NOMO-1 treated with dmso at 0.1 percent for 144 hours (cell line): ENCODE data around the gene FANK1.

Experiments
- DNase-seq: peaks from one replicate; lab custom pipeline; 2025; ENCODE audit not compliant: unreplicated experiment; lab: John Stamatoyannopoulos, UW

Gene FANK1, protein sequence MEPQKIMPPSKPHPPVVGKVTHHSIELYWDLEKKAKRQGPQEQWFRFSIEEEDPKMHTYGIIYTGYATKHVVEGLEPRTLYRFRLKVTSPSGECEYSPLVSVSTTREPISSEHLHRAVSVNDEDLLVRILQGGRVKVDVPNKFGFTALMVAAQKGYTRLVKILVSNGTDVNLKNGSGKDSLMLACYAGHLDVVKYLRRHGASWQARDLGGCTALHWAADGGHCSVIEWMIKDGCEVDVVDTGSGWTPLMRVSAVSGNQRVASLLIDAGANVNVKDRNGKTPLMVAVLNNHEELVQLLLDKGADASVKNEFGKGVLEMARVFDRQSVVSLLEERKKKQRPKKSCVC

DNA sequence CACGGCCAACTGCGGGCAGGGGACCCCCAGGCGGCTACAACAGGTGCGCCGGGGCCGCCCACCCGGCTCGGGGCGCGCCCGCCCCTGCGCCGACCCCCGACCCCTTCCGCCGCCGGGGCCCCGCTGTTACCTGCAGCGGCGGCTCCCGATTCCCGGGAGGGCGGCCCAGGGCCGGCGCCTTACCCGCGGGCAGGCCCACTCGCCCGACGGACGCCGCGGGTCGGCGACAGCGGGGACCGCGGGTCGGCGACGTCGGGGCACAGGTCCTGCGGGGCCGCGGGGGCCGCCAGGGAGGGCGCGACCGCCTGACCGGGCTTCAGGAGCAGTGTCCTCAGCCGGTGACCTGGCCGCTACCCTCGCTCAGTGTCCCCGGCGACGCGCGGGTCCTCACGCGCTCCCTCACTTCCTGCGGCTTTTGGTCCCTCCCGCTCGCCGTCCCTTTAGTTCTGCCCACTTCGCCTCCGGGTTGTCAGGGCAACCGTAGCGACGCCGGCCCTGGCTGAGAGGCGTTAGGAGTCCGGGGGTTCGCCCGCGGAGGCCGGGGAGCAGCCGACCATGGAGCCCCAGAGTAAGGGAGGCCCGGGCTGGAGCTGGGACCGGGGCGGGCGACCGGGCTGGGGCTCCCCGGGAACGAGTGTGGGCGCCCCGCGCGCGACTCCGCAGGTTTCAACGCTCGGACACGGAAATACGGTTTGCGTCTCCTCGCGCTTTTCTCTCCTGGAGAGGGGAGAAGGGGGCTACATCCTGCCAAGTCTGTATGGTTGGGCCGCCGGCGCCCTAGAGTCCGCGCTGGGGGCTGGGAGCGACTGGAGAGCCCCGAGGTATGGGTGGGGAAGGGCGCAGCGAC, at the start of gene FANK1:
Gene FANK1, plus strand, starts transcription at position 477 of the 847 bp plus-strand sequence. Its CDS starts 79 bp downstream, at position 556.
- peak; percentile 51 for DNase-seq

DNA sequence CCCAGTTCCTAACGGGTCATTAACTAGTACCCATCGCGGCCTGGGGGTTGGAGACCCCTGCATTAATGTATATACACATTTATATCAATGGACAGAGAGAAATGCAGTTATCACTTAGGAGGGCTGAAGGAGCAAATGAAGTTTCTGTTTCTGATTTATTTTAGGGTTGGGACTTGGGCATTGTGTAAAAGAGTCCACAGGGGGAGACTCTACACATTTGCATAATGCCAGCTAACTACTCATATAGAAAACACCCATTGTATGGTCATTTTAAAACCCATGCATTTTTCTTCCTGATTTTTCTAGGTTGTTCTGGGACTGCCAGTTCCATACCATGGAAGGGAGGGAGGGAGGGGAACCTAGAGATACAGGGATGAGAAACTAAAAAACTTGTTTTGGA, 49.5 kb upstream of the FANK1 start:
- no peak for DNase-seq

DNA sequence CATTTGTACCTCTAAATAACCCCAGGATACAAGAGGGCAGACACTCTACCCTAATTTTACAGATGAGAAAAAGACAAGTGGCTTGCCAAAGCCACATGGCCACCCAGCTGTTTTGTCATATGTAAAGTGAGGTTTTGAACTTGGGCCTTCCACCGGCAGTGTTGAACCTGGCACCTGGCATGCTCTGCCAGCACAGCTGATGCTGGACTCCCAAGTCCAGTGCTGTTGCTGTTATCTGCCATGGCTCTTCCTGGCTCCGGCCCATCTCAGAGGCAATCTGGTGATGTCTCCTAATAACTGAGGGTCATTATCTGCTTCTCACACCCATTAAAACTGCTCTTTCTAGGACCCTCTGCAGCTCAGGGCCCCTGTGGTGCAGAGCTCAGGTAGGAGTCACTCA, 48.0 kb upstream of the FANK1 start:
- no peak for DNase-seq

DNA sequence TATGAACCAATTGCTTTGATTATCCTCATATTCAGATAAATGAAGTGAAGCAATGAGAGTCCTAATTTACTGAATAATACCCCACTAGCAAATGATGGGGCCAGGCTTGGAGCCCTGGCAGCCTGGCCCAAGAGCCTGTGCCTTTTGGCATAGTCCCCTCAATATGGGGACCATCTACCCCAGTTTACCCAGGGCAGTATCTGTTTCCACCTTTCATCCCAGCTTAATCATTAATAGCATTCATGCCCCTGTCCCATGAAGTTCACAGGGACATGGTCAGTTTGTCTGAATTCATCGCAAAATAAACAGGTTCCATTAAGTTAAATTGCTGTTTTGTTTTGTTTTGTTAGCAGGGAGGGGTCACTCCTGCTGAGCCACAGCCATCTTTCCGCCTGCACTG, 47.5 kb upstream of the FANK1 start:
- no peak for DNase-seq

DNA sequence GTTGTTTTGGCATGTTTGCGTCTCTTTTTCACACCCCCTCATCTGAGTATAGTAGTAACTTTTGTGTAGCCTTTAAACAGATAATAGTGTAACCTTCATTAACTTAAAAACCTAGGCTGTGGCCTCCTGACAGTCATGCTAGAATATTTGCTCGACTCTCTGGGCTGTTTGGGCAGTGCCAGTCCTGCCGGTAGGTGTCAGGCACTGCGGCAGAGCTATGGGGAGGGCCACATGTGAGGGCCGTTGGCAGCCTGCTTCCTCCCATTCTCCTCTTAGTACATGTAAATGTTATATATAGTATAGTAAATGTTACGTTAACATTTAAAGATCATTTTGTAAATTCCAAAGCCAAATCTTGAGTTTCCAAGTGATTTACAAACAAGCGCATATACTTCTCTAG, 46.9 kb upstream of the FANK1 start:
- no peak for DNase-seq

DNA sequence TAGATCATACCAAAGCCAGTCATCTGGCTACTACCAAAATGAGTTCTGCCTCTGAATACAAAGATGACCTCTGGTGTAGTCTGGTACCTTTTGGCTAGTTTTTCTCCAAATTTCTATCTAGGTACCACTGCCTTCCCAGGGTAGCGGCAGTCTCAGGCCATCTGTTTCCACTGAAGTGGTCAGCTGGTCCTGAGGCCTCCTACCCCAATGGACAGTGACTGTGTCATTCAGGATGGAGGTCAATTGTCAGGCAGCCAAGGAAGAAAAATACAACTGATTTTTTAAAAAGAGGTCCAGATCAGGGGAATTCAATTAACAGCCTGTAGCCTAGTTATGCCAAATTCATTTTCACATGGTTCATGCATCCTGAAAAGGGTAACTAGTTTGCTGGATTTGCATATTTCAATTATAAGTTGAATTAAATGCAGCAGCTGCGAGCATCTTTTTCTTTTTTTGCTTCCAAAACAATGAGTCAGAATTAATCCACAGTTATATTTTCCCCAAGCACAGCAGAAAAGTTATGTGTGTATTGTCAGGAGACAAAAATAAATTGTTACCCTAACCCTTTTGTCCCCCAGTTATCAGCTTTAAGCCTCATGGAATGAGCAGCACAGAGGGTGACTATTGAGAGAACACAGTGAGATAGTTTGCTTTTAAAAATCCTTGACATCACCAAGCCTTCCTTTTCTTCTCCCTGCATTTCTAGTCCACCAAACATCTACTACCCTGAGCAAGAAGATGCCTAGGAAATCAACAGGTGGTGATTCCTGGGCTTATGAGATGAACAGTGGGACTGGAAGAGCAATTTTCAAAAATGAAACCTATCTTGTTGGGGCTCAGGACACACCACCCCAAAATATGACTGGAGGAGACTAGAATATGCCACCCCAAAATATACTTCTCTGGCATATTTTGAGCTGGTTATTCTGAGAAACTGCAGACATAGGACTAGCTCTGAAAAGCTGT, 45.3 kb upstream of the FANK1 start:
- DNase-seq, result no peak

DNA sequence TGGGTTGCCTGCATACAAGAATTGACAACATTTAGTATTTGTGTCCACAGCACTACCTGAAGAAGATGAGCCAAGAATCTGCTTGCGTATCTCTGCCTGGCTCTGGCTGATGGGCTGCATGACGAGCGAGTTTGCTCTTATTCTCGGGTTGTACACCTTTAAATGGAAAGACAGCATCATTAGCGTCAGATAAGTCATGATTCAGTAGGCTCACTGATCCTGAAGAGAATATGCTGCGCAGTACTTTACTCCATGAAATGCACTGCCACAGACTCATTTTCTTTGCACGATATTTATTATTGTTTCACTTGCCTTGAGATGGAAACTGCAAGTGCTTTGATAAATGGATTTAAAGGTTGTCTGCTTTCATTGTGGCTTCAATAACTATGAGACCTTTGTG, 43.9 kb upstream of the FANK1 start:
- no peak for DNase-seq

DNA sequence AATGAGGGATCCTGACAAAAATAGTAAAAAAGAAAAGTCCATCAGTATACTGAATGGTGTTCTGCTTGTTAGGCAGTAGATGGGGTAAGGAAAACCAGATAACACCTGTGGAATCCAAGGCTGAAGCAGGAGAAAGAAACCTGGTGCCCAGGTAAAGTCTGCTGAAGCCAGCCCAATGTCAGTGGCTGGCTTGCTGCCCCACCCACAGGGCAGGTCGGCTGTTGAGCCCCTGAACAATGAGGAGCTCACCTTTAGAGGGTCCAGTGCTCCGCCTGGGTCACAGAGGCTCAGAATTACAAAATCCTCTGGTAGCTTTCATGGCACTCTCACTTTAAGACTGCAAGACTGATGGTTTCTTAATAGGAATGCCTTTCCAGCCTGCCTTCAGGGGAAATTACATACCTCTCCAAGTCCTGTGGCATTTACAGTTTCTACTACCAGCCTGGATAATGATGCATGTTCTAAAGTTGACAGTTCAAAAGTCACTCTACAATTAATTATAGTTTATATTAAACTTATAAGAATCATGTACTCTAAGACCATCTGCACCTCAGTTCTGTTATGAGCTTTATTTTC, 39.1 kb upstream of the FANK1 start:
- DNase-seq, result no peak

DNA sequence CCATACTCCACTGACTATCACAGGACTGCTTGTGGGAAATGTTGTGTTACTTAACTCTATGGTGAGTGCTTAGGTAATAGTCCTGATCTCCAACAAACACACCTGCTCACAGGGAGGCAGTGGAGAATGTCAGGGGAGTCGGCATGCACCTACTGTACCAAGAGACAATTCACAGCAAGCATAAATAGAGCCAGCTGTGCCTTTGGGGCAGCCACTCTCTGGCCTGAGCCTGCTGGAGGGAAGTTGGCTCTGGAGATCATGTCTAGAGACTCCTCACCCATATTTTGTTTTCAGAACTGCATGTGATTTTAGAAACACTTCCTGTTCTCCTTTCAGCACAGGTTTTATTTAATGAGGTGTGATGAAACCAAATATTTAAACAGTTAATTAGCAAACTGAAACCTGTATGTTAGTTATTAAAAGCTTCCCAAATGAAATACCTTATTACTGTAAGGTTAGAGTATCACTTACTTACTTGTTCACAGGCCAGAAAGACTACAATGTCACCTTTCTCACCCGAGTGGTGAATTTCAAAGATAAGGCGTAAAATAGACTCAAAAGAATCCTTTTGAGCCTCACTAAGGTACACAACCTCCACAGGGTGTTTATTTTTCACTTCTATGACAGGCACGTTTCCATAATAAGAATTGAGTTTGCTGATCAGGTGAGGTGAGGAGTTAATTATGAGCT, 37.1 kb upstream of the FANK1 start:
- DNase-seq, result no peak

DNA sequence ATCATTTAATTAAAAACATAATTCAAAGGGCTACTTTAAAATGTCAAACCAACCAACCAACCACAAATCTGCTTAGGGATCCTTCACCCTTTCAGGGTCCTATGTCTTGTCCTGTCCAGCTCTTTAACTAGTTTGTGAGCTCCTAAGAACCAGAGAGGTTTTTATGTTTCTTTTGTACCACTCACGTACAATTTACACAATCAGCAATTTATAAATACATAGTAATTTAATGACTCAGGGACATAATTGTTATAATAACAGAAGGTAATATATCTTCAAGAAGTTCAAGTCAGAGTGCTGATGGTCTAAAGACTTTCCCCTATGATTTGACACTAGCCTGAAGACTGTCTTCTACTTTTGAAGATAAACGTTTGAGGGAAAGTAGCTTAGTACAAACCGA, 31.2 kb upstream of the FANK1 start:
- DNase-seq, result no peak

DNA sequence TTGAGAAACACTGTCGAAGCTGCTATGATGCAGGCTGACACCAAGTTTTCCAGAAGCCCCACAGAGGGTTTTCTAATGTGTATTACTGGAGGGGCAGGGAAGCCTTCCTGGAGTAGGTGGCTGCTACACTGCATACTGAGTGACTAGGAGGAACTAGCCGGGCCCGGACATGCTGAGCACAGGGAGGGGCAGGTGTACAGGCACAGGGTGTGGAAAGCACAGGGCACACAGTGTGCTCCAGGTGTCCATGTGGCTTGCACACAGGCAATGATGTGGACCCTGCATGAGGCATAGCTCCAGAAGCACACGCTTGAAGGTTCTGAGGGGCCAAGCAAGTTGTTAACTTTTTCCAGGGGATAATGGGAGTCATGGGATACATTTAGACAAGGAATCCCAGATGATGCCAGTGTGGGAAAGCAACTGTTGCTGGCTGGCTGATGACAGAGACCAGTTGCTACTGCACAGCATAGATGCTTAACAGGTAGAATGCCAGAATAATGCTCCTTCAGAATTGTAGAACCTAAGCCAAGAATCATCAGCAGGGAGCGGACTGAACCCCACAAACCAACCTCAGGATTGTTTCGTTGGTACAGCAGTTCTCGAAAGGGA, 29.8 kb upstream of the FANK1 start:
- DNase-seq, result no peak

DNA sequence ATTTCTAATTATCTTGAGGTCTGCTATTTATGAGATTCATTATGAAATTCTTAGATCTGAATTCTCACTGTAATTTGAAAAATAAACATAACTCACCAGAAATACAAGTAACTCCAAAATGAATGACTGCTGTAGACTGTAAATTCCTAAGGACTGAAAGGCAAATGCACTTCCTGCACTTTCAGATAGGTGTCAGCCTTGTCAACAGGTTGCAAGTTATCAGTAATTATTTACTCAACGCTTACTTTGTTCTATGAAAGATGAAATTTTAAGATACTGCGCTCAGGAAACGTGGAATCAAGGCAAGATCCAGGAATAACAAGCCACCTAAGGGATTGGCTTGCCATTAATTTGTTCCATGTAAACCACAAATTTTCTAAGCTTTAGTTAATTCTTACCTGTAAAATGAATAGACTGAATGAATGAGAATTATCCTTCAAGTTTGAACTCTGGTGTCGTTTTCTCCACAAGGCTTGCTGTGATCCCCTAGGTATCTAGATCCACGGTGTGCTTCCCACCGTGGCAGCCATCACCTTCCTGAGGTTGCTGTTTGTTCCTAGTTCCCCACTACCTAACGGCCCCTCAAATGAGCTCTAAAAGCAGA, 27.9 kb upstream of the FANK1 start:
- DNase-seq, result no peak

DNA sequence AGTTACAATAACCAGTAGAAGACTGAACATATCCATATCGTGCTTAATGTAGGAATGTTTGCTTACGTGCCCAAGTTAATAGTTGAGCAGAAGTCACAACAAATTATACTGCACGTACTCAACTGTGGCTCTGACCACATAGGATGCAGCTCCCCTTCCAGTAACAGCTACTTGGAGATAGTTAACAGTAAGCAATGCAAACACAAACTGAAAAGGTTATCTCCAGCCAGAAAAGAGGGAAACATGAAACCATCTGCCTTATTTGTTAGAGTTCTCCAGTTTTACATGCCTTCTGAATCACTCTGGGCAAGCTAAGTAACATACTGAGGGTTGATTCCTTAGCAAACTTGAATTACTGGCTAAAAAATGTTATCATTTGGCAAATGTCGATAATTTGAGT, 25.0 kb upstream of the FANK1 start:
- DNase-seq, result no peak

DNA sequence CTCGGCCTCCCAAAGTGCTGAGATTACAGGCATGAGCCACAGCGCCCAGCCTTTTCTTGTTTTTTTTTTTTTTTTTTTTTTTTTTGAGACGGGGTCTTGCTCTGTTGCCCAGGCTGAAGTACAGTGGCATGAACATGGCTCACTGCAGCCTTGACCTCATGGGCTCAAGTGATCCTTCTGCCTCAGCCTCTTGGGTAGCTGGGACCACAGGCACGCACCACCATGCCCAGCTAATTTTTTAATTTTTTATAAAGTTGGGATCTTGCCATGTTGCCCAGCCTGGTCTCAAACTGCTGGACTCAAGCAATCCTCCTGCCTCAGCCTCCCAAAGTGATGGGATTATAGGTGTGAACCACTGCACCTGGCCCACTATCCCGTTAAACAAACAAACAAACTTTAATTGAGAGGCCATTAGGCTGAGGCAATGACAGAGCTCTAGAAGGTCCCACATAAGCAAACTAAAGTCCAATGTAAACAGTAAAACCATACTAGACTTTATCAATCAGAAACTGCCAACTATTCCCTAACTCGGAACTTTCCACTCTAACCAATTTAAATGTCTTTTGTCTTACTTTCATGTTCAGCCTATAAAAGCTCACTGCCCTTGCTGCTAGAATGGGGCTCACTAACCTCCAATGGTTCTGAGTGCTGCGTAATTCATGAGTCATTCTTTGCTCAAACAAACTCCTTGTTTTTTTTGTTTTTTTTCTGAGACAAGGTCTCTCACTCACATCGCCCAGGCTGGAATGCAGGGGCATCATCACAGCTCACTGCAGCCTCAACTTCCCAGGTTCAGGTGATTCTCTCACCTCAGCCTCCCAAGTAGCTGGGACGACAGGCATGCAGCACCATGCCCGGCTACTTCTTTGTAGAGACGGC, 17.2 kb upstream of the FANK1 start:
- no peak for DNase-seq

DNA sequence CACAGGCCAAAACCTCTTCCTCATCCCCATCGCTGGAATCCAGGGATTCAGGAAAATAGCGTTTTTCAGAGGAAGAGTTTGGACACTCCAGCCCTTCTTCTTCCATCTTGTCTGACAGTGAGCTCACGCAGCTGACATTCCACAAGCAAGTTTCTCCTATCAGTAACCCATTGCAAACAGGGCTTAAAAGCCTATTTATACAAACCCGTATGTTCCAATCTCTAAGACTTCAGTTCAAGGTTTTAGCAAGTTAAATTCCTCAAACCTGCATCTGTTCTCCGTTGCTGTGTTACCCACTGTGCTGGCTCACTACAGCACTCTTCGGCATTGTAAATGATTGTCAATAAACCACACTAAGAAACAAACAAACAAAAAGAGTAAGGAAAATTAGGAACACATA, 15.6 kb upstream of the FANK1 start:
- no peak for DNase-seq

DNA sequence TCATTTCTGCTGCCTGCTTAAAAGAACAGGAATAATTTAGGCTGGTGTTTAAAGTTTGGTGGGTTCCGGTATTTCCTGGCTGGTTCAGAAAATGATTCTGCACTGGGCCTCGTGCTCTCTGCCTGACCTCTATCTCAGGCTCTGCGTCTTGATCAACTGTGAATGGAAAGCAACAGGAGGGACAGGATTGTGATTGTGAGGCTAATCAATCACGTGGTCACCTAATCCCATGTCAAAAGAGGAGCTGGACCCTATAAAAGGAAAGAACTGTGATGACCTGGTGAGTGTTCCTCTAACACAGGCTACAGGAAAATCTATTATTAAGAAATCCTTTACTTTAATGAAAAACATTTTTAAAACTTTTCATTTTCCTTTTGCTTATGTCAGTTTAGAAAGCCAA, 15.2 kb upstream of the FANK1 start, which contains the start of gene DHX32:
Gene DHX32, minus strand, starts transcription at position 101 of the 400 bp plus-strand sequence. CDS start 468 bp downstream, outside the sequence.
- DNase-seq, result no peak

DNA sequence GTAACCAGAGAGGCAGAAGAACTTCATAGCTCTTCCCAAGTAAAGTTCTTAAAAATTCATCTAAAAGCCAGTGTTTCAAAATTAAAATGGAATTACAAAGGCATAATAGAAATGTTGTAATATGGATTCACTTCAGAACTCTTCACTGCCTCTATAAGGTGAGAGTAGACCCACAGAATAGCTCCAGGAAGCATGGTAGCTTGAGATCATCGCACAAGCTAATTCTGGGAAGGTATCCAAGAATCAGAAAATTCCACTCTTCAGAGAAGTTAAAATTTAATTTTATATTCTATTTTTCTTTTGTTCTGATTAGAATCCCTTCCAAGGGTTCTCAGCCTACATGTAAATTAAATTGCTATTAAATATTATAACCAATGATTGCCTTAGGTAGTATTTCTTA, 13.8 kb upstream of the FANK1 start:
- no peak for DNase-seq

DNA sequence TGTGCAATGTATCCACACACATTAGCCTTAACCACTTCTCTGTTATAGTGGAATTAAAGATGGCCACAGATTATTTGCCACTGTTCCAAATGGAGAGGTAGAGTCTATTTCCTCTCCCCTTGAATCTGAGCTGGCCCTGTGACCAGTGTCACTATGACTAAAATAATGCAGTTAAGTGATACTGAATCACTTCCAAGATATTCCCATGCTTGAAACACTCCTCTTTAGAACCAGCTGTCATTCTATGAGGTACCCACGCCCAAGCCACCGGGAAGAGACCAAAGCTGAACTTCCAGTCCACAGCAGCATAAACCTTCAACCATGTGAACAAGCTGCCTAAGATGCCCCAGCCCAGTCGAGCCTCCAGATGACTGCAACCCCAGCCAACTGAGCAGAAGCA, 13.2 kb upstream of the FANK1 start:
- no peak for DNase-seq
